Stimulated activated CD8-positive, alpha-beta memory T cell treated with anti-CD3 and anti-CD28 coated beads, Interleukin-2, amount 100 ng/mL, for 1 hour (primary cell): ENCODE results near the gene NRXN3.

ENCODE experiments used
- DNase-seq, 2 donors: peaks; one replicate each; pipeline ENCODE4 v3.0.0-alpha.2; 2020; ENCODE audit warnings: low read depth in 2 of 2

NRXN3 gene

GRCh38 chr14:79578470-79578869, 1408.3 kb downstream of the NRXN3 start:
- no peak for DNase-seq

- DNase-seq: no peak
Observed at GRCh38 chr14:79580414-79580813, 1410.2 kb downstream of the NRXN3 start.

- DNase-seq: no peak
Observed at GRCh38 chr14:79580906-79581305, 1410.7 kb downstream of the NRXN3 start.

GRCh38 chr14:79581912-79582576, 1411.9 kb downstream of the NRXN3 start:
- DNase-seq: no peak

- no peak for DNase-seq
Observed at GRCh38 chr14:79583738-79584408, 1413.7 kb downstream of the NRXN3 start.

GRCh38 chr14:79584679-79585078, 1414.5 kb downstream of the NRXN3 start:
- DNase-seq: no peak

- DNase-seq: no peak
Observed at GRCh38 chr14:79585845-79586244, 1415.7 kb downstream of the NRXN3 start.

- DNase-seq: no peak
Observed at GRCh38 chr14:79586416-79586815, 1416.2 kb downstream of the NRXN3 start.

GRCh38 chr14:79586989-79587598, 1416.9 kb downstream of the NRXN3 start:
- no peak for DNase-seq

- no peak for DNase-seq
Observed at GRCh38 chr14:79587875-79588274, 1417.7 kb downstream of the NRXN3 start.

- DNase-seq: no peak
Observed at GRCh38 chr14:79588398-79588797, 1418.2 kb downstream of the NRXN3 start.

- no peak for DNase-seq
Observed at GRCh38 chr14:79596551-79596950, 1426.4 kb downstream of the NRXN3 start.

GRCh38 chr14:79597566-79597965, 1427.4 kb downstream of the NRXN3 start:
- DNase-seq: no peak

GRCh38 chr14:79598339-79598738, 1428.2 kb downstream of the NRXN3 start:
- no peak for DNase-seq

GRCh38 chr14:79599239-79599638, 1429.1 kb downstream of the NRXN3 start:
- DNase-seq: no peak

GRCh38 chr14:79600406-79600805, 1430.2 kb downstream of the NRXN3 start:
- no peak for DNase-seq

GRCh38 chr14:79601579-79601978, 1431.4 kb downstream of the NRXN3 start:
- DNase-seq: no peak

GRCh38 chr14:79602045-79602444, 1431.9 kb downstream of the NRXN3 start:
- DNase-seq: no peak

- DNase-seq: no peak
Observed at GRCh38 chr14:79602742-79603141, 1432.6 kb downstream of the NRXN3 start.

GRCh38 chr14:79605849-79606248, 1435.7 kb downstream of the NRXN3 start:
- DNase-seq: no peak

GRCh38 chr14:79608446-79608845, 1438.3 kb downstream of the NRXN3 start:
- no peak for DNase-seq

GRCh38 chr14:79613625-79614024, 1443.5 kb downstream of the NRXN3 start:
- no peak for DNase-seq

GRCh38 chr14:79614448-79614847, 1444.3 kb downstream of the NRXN3 start:
- DNase-seq: no peak
